Measurements from ENCODE around the gene ACSM2A.

- TF ChIP-seq POLR2A (IDR thresholded peaks at IDR 0.05) (no peak), CTCF (IDR thresholded peaks at IDR 0.05 in 4 of 5, conservative IDR thresholded peaks at IDR 0.05 in 1 of 5) (no peak)
Observed at GRCh38 chr16:20484726-20485125, 33.4 kb downstream of the ACSM2A start.

All from gastrocnemius medialis (tissue), 4 donors.